ENCODE measurements around the gene PRKN.

PRKN gene

DNA sequence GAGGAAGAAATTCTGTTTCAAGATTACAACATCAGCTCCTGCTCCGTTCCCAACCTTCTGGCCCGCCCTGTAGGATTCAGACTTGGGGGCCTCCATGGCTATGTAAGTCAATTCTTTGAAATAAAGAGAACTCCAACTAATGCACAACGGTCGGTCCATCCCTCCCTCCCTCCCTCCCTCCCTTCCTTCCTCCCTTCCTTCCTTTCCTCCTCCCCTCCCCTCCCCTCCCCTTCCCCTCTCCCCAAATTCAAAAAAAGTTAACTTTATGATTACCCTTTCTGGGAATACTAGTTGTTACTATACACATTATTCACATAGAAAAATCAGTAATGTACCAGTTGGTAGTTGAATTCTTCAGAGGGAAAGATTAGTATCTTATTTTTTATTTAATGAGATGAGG, 1274.0 kb downstream of the PRKN start:
- H3K27ac ChIP-seq (ENCODE audit: low read depth, low read length): no peak overlapping the region
- H3K9ac ChIP-seq (ENCODE audit: low read length): no peak overlapping the region
- no peaks in the 10 kb centered on the region for H3K4me1 ChIP-seq (ENCODE audit: insufficient read depth, low read length)
- H3K4me3 ChIP-seq (ENCODE audit: low read depth in 1 of 2, low read length in 2 of 2): no peak overlapping the region
- H3K27me3 ChIP-seq (ENCODE audit: control insufficient read depth in 1 of 2, insufficient read depth in 2 of 2, low read length in 2 of 2): no peaks in the 10 kb centered on the region
- H3K36me3 ChIP-seq (ENCODE audit: insufficient read depth, low read length): no peaks in the 10 kb centered on the region
- H3K9me3 ChIP-seq (ENCODE audit: low read length): no peaks in the 10 kb centered on the region

DNA sequence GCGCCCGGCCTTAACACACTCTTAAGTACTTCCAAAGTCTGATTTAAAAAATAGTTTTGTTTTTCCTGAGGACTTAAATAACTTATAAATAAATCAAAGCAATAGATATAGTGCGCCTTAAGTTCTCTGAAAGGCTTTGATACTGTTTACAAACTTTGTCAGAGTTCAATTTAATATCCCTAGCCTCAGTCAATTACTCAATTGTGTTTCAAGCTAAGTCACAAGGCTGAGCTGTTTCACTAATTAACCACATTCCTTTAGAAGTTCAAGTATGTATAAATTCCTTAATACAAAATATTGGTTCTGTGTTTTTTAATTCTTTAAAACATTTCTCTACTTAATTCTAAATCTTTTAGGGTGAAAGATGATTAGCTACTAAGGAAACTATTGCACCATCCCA, 1275.3 kb downstream of the PRKN start:
- no peaks in the 10 kb centered on the region for H3K27me3 ChIP-seq (ENCODE audit: control insufficient read depth in 1 of 2, insufficient read depth in 2 of 2, low read length in 2 of 2)
- H3K36me3 ChIP-seq (ENCODE audit: insufficient read depth, low read length): no peaks in the 10 kb centered on the region
- H3K27ac ChIP-seq (ENCODE audit: low read depth, low read length): no peak overlapping the region
- H3K4me3 ChIP-seq (ENCODE audit: low read depth in 1 of 2, low read length in 2 of 2): no peak overlapping the region
- H3K9ac ChIP-seq (ENCODE audit: low read length): no peak overlapping the region
- H3K4me1 ChIP-seq (ENCODE audit: insufficient read depth, low read length): no peaks in the 10 kb centered on the region
- no peaks in the 10 kb centered on the region for H3K9me3 ChIP-seq (ENCODE audit: low read length)

DNA sequence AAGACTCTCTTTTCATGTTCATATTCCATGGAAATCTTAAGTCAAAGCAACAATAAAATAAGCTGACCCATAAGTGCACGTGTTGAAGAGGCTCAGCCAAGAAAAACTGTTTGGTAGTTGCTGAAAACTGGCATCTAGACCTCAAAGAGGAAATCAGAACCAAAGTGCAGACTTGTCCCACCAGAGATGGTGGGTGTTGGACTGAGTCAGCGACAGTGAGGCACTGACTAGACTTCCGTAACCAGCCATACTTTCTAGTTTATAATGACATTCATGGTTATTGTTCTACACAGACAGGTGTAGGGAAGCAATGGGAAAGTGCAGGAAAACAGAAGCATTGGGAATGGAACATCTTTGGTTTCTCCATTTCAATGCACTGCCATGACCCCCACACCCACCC, 1278.0 kb downstream of the PRKN start:
- Histone ChIP-seq H3K9me3 (ENCODE audit: low read length) (no peaks in the 10 kb centered on the region), H3K27me3 (ENCODE audit: control insufficient read depth in 1 of 2, insufficient read depth in 2 of 2, low read length in 2 of 2) (no peaks in the 10 kb centered on the region), H3K27ac (ENCODE audit: low read depth, low read length) (no peak overlapping the region), H3K4me1 (ENCODE audit: insufficient read depth, low read length) (peaks cover 5% of the 10 kb centered on the region), H3K9ac (ENCODE audit: low read length) (no peak overlapping the region), H3K4me3 (ENCODE audit: low read depth in 1 of 2, low read length in 2 of 2) (no peak overlapping the region), H3K36me3 (ENCODE audit: insufficient read depth, low read length) (no peaks in the 10 kb centered on the region)

- no peak overlapping the region for H3K4me3 ChIP-seq (ENCODE audit: low read depth in 1 of 2, low read length in 2 of 2)
- H3K27ac ChIP-seq (ENCODE audit: low read depth, low read length): no peak overlapping the region
These were observed 1280.6 kb downstream of the PRKN start for GRCh38 chr6:161446949-161447348.

GRCh38 chr6:161446296-161446925, 1281.2 kb downstream of the PRKN start:
- Histone ChIP-seq H3K9me3 (ENCODE audit: low read length) (no peaks in the 10 kb centered on the region), H3K9ac (ENCODE audit: low read length) (no peak overlapping the region), H3K27ac (ENCODE audit: low read depth, low read length) (no peak overlapping the region), H3K4me1 (ENCODE audit: insufficient read depth, low read length) (peaks cover 14% of the 10 kb centered on the region), H3K27me3 (ENCODE audit: control insufficient read depth in 1 of 2, insufficient read depth in 2 of 2, low read length in 2 of 2) (no peaks in the 10 kb centered on the region), H3K4me3 (ENCODE audit: low read depth in 1 of 2, low read length in 2 of 2) (no peak overlapping the region), H3K36me3 (ENCODE audit: insufficient read depth, low read length) (no peaks in the 10 kb centered on the region)

More at GRCh38 chr6:161446949-161447348, 1280.6 kb downstream of the PRKN start:
- no peaks in the 10 kb centered on the region for H3K9me3 ChIP-seq (ENCODE audit: low read length)
- peaks cover 14% of the 10 kb centered on the region for H3K4me1 ChIP-seq (ENCODE audit: insufficient read depth, low read length)
- no peak overlapping the region for H3K9ac ChIP-seq (ENCODE audit: low read length)
- no peaks in the 10 kb centered on the region for H3K27me3 ChIP-seq (ENCODE audit: control insufficient read depth in 1 of 2, insufficient read depth in 2 of 2, low read length in 2 of 2)
- H3K36me3 ChIP-seq (ENCODE audit: insufficient read depth, low read length): no peaks in the 10 kb centered on the region

- H3K27me3 ChIP-seq (ENCODE audit: control insufficient read depth in 1 of 2, insufficient read depth in 2 of 2, low read length in 2 of 2): no peaks in the 10 kb centered on the region
- peaks cover 14% of the 10 kb centered on the region for H3K4me1 ChIP-seq (ENCODE audit: insufficient read depth, low read length)
- H3K27ac ChIP-seq (ENCODE audit: low read depth, low read length): no peak overlapping the region
- no peak overlapping the region for H3K9ac ChIP-seq (ENCODE audit: low read length)
- peak overlapping the region in 1 of 2 donors; percentile 2 for H3K4me3 ChIP-seq (ENCODE audit: low read depth in 1 of 2, low read length in 2 of 2)
- H3K36me3 ChIP-seq (ENCODE audit: insufficient read depth, low read length): no peaks in the 10 kb centered on the region
- no peaks in the 10 kb centered on the region for H3K9me3 ChIP-seq (ENCODE audit: low read length)
These were observed 1282.4 kb downstream of the PRKN start for GRCh38 chr6:161445021-161445799.

GRCh38 chr6:161444464-161444863, 1283.1 kb downstream of the PRKN start:
- Histone ChIP-seq H3K36me3 (ENCODE audit: insufficient read depth, low read length) (no peaks in the 10 kb centered on the region), H3K9ac (ENCODE audit: low read length) (no peak overlapping the region), H3K4me1 (ENCODE audit: insufficient read depth, low read length) (peaks cover 14% of the 10 kb centered on the region), H3K27ac (ENCODE audit: low read depth, low read length) (no peak overlapping the region), H3K27me3 (ENCODE audit: control insufficient read depth in 1 of 2, insufficient read depth in 2 of 2, low read length in 2 of 2) (no peaks in the 10 kb centered on the region), H3K4me3 (ENCODE audit: low read depth in 1 of 2, low read length in 2 of 2) (peak overlapping the region in 1 of 2 donors; percentile 2), H3K9me3 (ENCODE audit: low read length) (no peaks in the 10 kb centered on the region)

DNA sequence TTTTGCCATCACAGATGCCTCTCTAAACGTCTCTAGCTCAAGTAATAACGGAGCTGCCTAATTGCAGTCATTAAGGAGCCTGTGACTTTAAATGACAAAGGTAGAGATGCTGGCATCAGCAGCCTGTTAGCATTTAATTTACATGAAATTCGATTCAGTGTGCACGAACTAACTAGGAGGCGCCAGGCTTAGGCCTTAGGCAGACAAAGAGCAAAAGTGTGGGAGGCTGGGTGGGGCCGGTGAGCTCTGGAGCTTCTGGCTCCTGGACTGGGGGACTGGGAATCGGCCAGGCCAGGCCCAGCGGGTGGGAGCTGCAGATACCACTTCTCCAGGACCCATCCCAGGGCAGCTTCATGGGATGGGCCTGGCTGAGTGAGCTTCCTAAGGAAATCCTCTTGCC, 1283.7 kb downstream of the PRKN start:
- Histone ChIP-seq H3K4me1 (ENCODE audit: insufficient read depth, low read length) (peaks cover 14% of the 10 kb centered on the region), H3K9me3 (ENCODE audit: low read length) (no peaks in the 10 kb centered on the region), H3K4me3 (ENCODE audit: low read depth in 1 of 2, low read length in 2 of 2) (peak overlapping the region in 1 of 2 donors; percentile 2), H3K27me3 (ENCODE audit: control insufficient read depth in 1 of 2, insufficient read depth in 2 of 2, low read length in 2 of 2) (no peaks in the 10 kb centered on the region), H3K36me3 (ENCODE audit: insufficient read depth, low read length) (no peaks in the 10 kb centered on the region), H3K9ac (ENCODE audit: low read length) (no peak overlapping the region), H3K27ac (ENCODE audit: low read depth, low read length) (no peak overlapping the region)

DNA sequence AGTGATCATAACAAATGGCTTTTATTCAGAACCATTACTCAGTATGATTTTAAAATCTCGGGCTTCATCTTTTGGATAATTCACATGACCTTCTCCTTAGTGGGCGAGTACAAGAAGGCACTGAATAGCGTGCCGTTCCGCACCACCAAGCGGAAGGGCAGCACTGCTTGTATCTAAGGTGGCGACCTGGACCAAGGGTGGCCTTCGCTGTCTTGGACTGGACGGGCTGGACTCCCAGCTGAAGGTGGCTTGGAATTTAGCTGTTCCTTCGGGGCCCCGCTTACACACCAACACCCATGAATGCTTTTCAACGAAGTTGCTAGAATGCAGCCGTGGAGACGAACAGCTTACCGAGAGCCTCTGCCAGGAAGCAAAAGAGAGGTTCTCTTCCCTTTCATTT, 1285.1 kb downstream of the PRKN start:
- no peaks in the 10 kb centered on the region for H3K27me3 ChIP-seq (ENCODE audit: control insufficient read depth in 1 of 2, insufficient read depth in 2 of 2, low read length in 2 of 2)
- H3K4me1 ChIP-seq (ENCODE audit: insufficient read depth, low read length): peaks cover 14% of the 10 kb centered on the region
- H3K9me3 ChIP-seq (ENCODE audit: low read length): no peaks in the 10 kb centered on the region
- no peak overlapping the region for H3K27ac ChIP-seq (ENCODE audit: low read depth, low read length)
- no peaks in the 10 kb centered on the region for H3K36me3 ChIP-seq (ENCODE audit: insufficient read depth, low read length)
- no peak overlapping the region for H3K9ac ChIP-seq (ENCODE audit: low read length)
- H3K4me3 ChIP-seq (ENCODE audit: low read depth in 1 of 2, low read length in 2 of 2): no peak overlapping the region

- no peak overlapping the region for H3K27ac ChIP-seq (ENCODE audit: low read depth, low read length)
- no peaks in the 10 kb centered on the region for H3K9me3 ChIP-seq (ENCODE audit: low read length)
These were observed 1287.3 kb downstream of the PRKN start for GRCh38 chr6:161440299-161440698.

GRCh38 chr6:161439093-161439492, 1288.5 kb downstream of the PRKN start:
- H3K4me3 ChIP-seq (ENCODE audit: low read depth in 1 of 2, low read length in 2 of 2): no peak overlapping the region
- no peak overlapping the region for H3K9ac ChIP-seq (ENCODE audit: low read length)
- peaks cover 12% of the 10 kb centered on the region for H3K4me1 ChIP-seq (ENCODE audit: insufficient read depth, low read length)
- no peaks in the 10 kb centered on the region for H3K36me3 ChIP-seq (ENCODE audit: insufficient read depth, low read length)
- H3K27ac ChIP-seq (ENCODE audit: low read depth, low read length): no peak overlapping the region
- no peaks in the 10 kb centered on the region for H3K27me3 ChIP-seq (ENCODE audit: control insufficient read depth in 1 of 2, insufficient read depth in 2 of 2, low read length in 2 of 2)
- no peaks in the 10 kb centered on the region for H3K9me3 ChIP-seq (ENCODE audit: low read length)

More at GRCh38 chr6:161440299-161440698, 1287.3 kb downstream of the PRKN start:
- no peaks in the 10 kb centered on the region for H3K27me3 ChIP-seq (ENCODE audit: control insufficient read depth in 1 of 2, insufficient read depth in 2 of 2, low read length in 2 of 2)
- no peak overlapping the region for H3K4me3 ChIP-seq (ENCODE audit: low read depth in 1 of 2, low read length in 2 of 2)
- H3K4me1 ChIP-seq (ENCODE audit: insufficient read depth, low read length): peaks cover 12% of the 10 kb centered on the region
- no peaks in the 10 kb centered on the region for H3K36me3 ChIP-seq (ENCODE audit: insufficient read depth, low read length)
- H3K9ac ChIP-seq (ENCODE audit: low read length): no peak overlapping the region
